M059J (cell line): ENCODE results near the gene CTAGE8. TPM values are rescaled to one million over a fixed set of nuclear protein-coding genes. Genes with fewer than 3 reads are reported as not detected.
"Not testable (repeated sequence)": the region's sequence is repeated elsewhere in the genome, so short reads cannot be mapped to it uniquely, and the experiment has no call there.

Experiments
- DNase-seq: peaks from one replicate; pipeline ENCODE4 v3.0.0-alpha.2; 2012; ENCODE audit warnings: low read depth
- total RNA-seq: library from RNA; depleted of rRNA; stranded (reverse); fragments of >200 nt; shearing (Covaris generic); gene quantifications from 2 replicates; pipeline ENCODE4 v1.2.3, GENCODE V29; 2014; rRNA removed

The CTAGE8 gene
- total RNA-seq: 0.05 and 0.42 TPM in 2 replicates

DNA sequence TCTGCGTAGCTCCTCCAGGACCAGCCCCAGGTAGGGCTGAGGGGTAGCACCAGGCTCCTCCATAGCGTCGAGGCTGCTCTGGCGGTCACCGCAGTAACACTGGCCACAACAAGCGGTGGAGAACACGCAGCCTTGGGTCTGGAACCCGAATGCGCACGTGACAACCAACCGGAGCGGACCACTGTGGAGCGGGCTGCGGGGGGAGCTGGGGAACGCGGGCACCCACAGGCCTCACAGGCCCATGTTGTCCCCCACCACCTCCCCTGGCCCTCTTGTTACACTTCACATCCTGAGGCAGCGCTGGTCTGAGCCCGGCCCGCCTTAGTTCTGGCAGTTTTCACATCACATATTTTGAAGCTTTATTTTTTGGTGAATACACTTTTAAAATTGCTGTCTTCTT lies at the start of gene CTAGE8:
TSS of gene CTAGE8 (minus strand) at position 101 of the 400 bp plus-strand sequence. CDS start at position 63, 38 bp downstream.
- DNase-seq: not testable (repeated sequence)

DNA sequence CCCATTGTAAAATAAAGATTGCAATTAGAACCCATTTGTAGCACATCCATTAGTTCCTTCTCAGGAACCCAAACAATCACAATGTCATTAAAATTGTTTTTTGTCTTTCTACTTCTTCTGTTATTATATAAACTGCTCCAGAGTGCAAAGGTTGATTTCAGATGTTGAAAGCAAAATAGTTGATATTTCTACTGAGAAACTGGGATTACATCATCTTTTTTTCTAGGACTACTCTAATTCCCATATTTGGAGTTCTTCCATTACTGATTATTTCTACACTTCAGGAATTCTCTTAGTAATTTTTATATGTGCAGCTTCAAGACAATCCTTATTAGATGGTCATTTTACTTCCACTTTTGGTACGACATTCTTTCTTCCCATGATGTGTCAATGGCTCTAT lies 48.4 kb upstream of the CTAGE8 start:
- not testable (repeated sequence) for DNase-seq

GRCh38 chr7:144311872-144312469 lies 42.9 kb upstream of the CTAGE8 start, which contains the start of gene OR2A1:
Gene OR2A1, plus strand, starts transcription at chr7:144312419. Its CDS starts 5,706 bp downstream, at chr7:144318125.
- not testable (repeated sequence) for DNase-seq

GRCh38 chr7:144311218-144311617 lies 42.1 kb upstream of the CTAGE8 start:
- not testable (repeated sequence) for DNase-seq

DNA sequence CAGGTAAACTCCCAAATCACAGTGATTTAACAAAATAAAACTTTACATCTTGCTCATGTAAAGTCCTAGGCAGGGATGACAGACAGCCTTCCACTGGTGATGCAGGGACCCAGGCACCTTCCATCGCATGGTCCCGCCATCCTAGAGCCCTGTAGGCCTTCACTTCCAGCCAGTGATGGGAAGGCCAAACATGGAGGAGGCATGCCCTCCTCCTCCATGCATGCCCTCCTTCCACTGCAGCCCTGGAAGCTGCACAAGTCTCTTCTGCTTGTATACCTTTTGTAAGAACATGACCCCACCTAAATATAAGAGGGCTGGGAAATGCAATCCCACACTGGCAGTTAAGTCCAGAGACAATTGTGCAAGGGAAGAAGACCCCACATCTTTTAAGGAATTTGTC lies 40.6 kb upstream of the CTAGE8 start:
- not testable (repeated sequence) for DNase-seq

DNA sequence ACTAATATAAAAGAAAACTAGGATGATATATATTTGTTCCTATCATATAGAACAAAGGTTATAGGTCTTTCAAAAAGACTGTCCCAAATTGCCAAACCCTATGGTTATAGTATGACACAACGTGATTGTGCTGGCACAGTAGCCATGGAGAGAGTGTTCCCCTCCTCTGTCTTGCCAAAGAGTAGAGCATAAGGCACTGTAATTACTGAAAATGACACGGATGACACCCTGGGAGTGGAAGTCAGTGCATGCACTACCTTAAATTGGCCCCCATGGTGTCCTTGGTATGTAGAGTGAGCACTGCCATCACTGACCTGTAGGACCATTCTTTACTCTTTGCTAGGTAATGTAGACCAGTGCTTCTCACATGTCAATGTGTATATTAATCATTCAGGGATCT lies 36.1 kb upstream of the CTAGE8 start:
- DNase-seq: not testable (repeated sequence)

DNA sequence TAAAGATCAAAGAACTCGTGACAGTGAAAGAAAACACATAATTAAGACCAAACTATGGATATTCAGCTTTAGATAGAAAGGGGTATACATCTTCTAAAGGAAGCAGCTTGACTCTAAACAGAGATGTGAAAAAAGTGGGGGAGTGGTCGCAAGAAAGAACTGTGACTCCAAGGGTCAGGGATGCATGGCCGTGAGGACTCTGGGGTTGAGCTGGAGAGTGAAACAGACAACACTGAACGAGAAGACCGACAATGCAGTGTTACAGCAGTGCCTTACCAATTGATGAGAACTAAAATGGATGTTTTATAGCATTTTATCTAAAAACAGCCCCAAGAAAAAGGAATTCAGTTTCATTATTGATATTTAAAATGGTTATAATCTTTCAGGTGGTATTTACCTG lies 34.5 kb upstream of the CTAGE8 start:
- not testable (repeated sequence) for DNase-seq

GRCh38 chr7:144302578-144303303 lies 33.7 kb upstream of the CTAGE8 start:
- not testable (repeated sequence) for DNase-seq

DNA sequence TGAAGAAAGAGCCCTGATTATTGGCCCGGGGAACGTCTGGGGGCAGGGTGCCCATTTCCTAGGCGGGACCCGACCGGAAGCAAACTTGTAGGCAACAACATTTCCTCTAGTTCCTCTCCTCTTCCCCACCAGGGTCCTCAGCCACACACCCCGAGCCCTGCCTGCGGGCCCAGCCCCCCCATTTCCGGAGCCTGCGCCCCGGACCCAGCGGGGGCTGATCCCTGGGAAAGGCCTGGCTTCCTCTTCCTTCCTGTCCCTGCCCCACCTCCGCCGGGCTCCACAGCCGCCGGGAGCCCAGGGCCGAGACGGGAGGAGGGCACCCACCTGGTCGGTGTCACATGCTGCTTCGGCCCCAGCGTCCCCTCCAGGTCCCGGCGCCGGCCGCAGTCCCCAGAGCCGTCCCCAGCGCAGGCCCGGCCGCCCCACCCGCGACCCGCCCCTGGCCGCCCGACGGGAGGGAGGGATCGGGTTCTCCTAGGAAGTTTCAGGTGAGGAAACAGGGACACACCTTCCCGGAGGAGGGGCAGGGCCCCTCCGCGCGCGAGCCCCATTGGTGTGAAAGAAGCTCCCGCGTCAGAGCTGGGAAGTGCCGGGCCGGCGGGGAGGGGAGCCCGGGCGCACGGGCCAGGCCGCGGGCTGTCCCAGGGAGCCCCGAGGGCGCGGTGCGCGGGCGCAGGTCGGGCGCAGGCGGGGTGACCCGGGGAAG lies 24.9 kb upstream of the CTAGE8 start:
- not testable (repeated sequence) for DNase-seq

DNA sequence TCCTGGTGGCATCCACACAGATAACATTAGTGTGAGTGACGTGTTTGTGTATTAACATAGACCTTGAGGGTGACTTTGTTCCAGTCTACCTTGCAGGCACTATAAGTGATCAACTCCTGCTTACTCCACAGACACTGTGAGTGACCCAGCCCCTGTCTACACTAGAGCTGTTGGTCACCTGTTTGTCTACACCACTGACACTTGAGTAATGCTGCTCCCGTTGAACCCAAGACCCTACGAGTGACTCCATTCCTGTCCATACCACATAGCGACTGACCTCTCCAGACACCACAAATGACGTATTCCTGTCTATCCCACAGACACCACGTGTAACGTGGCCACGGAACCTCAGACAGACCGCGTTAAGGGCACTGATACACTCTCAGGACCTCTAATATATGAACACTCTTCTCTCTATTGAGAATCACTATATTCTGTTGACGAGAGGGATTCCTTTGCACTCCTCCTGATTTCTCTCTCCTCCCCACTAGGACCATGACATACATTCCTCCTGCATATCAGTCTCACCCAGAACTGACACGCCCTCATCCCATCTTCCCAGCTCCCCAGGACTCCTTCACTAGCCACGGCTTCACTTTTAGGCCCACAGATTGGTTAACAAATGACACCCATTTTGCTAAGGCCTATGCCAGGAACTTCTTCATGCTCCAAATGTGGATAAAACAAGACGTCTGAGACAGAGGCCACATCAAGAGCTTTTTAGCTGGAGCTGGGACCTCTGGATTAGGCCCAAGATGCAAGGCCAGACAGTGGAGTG lies 23.5 kb upstream of the CTAGE8 start:
- DNase-seq: not testable (repeated sequence)

GRCh38 chr7:144291607-144292006 lies 22.5 kb upstream of the CTAGE8 start:
- not testable (repeated sequence) for DNase-seq

- DNase-seq: not testable (repeated sequence)
Measured at GRCh38 chr7:144287171-144287784, 18.2 kb upstream of the CTAGE8 start.

DNA sequence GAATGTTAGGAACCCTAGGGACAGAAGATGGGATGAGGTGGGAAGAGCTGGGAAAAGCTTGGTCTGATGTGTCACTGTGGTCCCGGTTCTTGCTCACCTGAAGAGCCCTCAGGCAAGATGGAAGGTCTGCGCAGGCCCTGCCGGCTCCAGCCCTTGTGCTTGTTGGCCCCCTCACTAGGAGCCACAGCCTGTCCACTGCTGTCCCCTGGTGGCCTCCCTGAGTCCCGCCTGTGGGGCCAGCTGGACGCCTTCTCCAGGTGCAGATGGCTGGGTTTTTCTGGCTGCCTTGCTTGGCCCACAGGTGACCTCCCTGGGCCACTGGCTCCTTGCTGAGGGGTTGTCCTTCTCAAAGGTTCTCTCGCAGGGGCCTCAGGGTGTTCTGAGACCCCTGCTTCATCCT lies 14.6 kb upstream of the CTAGE8 start:
- not testable (repeated sequence) for DNase-seq

DNA sequence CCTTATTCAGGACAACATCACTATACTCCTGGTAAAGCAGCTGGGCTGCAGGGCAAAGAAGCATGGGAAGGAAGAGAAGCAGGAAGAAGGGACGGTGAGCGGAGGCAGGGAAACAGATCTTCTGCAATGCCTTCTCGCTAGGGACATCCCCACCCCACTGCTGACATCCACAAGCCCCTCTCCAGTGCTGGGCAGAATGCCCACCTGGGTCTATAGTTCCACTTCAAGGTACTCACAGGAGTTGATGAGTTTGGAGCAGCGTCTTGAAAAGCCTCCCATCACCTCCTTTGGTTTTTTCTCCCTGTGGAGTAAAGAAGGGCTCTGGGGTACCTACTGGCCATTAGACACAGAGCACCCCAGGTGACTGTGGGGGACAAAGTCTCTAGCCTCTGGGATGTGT lies 13.4 kb upstream of the CTAGE8 start:
- not testable (repeated sequence) for DNase-seq

- not testable (repeated sequence) for DNase-seq
Measured at GRCh38 chr7:144281981-144282380, 12.9 kb upstream of the CTAGE8 start.

DNA sequence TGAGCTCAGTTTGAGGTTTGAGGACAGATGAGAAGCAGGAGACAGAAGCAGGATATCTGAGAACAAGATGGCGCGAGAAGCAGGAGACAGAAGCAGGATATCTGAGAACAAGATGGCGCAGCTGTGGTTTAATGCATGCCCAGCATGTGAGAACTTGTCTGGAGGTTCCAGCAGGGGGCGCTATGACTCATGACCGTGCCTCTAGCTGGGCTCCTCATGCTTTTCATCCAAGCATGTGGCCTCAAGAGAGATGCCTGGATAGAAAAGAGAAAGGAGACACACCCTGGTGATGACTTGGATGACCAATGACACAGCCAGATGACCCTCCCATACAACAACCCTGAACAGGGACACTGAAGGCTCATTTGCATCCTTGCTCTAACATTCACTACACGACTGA lies 10.9 kb upstream of the CTAGE8 start:
- not testable (repeated sequence) for DNase-seq

- not testable (repeated sequence) for DNase-seq
Measured at GRCh38 chr7:144275281-144275680, 6.2 kb upstream of the CTAGE8 start.

GRCh38 chr7:144264692-144265091 lies 4.4 kb downstream of the CTAGE8 start, which contains the start of gene OR2A7:
Gene OR2A7, minus strand, starts transcription at chr7:144264792. Its CDS starts 5,164 bp downstream, at chr7:144259628.
- DNase-seq: not testable (repeated sequence)

GRCh38 chr7:144262128-144262527 lies 7.0 kb downstream of the CTAGE8 start:
- not testable (repeated sequence) for DNase-seq

DNA sequence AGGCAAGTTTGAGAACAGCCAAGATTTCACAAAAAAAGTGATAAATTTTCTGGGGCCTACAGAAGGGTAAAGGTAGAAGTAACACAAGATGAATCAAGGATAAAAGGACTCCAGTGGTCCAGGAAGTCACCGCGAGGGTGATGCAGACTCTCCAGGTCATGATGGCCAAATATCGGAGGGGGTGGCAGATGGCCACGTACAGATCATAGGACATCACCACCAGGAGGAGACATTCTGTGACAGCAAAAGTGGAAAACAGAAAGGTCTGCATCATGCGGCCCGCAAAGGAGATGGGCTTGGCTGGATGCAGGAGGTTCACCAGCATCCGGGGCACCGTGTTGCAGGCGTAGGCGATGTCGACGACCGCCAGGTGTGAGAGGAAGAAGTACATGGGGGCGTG lies 10.0 kb downstream of the CTAGE8 start:
- DNase-seq: not testable (repeated sequence)

GRCh38 chr7:144256112-144256511 lies 13.0 kb downstream of the CTAGE8 start:
- peak; percentile 52 for DNase-seq
